HPDE6-E6E7 (cell line): ENCODE results near the gene USF3.

ENCODE experiments used
- DNase-seq: peaks from one replicate; pipeline ENCODE4 v3.0.0; 2011; ENCODE audit warnings: missing footprints; ENCODE audit errors: extremely low spot score

The USF3 gene

DNA sequence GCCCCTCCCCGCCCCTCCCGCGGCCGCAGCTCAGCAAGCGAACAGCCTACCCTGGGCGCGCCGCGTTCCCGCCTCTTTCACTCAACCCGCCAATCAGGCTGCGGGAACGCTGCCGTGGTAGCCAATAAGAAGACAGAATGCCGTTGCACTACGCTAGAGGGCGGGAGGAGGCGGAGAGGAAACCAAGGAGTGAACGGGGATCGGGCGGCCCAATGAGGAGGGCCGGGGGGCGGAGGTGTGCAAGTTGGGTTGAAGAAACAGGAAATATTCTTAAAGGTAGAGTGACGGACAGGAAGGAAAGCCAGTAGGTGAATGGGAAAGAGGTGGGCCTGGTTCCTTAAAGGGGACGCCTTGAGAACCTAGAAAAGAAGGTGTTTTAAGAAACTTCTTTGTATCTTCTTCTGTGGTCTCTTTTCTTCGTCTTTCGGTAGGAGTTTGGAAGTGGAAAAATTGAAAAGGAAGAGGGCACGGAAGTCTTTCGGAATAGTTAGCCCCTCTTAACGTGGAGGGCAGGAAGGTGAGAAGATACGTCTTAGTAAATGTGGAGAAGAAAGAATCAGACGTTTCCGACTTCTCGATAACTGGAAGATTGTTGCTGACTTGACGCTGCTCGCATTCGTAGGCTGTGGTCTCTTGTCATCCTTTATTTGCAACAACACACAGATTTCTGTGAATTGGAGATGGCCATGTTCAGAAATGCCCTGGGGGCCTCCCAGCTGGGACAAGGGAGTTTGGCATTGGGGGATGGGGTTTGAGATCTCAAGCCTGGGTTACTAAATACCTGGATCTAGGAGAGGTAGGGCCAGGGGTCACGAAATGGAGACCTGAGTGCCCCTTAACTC, 437 bp upstream of the USF3 start:
- peak; percentile 100 for DNase-seq

DNA sequence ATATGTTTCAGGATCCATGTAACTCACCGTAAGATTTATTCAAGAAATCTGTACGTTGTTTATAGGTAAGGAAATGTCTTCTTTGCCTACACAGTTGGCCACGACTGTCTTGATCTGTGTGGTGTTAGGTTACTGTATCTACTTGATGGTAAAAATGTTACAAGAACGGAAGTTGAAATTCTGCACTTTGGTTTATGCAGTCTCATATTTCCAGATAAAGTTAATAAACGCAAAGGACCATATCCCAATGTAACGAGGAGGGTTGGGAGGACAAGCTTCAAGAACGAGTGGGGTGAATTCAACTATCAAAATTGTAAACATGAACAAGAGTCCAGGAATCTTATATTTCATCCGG, 1.0 kb downstream of the USF3 start:
- no peak for DNase-seq

DNA sequence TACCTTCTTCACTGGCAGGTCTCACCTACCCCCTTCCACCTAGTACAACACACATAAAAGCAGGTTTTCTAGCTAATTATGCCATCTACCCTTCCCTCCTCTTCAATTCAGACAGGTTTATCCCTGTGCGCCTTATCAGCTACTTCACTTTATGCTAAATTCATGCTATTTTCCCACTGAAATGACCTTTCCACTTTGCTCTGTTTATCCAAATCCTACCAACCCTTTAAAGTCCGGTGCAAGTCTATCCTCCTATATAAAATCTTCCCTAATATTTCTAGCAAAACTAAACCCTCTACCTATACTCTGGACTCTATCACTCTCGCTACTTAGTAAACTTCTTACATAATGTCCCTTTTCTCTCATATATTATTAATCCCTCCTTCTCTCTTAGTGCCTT, 6.0 kb downstream of the USF3 start:
- no peak for DNase-seq

DNA sequence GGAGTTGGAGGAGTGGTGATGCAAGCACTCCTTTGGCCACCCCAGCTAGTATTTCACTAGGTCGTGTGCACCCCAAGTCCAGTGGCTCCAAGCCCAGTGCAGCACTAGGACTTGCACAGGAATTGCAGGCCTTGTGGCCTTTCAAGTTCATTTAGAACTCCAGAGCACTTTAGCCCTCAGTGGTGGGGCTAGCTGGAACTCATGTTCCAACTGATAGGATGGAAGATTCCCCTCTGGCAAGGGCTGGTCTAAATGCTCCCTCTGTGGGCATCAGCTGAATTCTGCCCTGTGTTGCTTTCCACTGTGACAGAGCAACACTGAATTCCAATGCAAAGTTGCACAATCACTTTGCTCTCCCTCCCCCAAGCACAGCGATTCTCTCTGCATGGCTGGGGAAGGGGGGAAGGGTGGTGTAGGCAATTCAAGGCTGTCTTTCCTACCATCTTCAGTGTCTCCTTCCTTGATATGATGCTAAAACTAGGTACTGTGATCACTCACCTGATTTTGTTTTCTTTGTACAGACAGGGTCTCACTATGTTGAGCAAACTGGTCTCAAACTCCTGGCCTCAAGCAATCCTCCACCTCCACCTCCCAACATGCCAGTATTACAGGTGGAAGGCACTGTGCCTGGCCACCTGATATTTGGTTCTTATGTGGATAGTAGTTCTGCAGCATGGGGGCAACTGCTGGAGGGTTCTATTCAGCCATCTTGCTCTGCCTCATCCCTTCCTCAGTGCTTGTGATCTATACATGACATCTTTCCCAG, 10.3 kb downstream of the USF3 start:
- no peak for DNase-seq

DNA sequence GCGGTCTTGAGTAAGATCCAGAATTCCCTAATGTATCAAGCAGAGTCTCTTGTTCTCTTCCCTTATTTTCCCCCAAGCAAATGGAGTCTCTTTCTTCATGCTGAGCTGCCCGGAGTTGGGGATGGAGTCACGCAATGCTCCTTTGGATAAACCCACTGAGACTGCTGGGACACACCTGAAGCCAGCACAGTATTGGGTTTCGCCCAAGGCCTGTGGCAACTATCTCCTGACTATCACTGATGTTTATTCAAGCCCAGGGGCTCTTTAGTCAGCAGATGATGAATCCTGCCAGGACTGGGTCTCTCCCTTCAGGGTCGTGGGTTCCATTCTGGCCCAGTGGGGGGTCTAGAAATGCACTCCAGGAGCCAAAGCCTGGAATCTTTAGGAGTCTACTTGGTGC, 11.3 kb downstream of the USF3 start:
- no peak for DNase-seq

DNA sequence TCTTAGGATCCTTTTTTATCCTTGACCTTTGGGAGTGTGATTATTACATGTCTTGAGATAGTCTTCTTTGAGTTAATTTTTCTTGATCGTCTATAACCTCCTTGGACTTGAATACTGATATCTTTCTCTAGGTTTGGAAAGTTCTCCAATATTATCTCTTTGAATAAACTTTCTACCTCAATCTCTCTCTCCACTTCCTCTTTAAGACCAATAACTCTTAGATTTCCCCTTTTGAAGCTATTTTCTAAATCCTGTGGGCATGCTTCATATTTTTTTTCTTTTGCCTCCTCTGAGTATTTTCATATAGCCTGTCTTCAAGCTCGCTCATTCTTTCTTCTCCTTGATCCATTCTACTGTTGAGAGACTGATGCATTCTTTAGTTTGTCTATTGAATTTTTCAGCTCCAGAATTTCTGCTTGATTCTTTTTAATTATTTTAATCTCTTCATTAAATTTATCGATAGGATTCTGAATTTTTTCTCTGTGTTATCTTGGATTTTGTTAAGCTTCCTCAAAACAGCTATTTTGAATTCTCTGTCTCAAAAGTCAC, 12.1 kb downstream of the USF3 start:
- no peak for DNase-seq

DNA sequence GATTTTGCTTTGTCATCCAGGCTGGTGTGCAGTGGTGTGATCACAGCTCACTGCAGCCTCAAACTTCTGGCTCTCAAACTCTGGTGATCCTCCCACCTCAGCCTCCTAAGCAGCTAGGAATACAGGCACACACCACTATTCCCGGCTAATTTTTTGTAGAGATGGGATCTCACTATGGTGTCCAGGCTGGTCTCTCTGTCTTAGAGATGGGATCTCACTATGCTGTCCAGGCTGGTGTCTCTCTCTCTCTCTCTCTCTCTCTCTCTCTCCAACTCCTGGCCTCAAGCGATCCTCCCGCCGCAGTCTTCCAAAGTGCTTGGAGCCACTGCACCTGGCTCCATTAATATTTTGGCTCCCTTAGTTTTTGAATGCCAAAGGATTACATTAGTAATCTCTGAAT, 17.7 kb downstream of the USF3 start:
- no peak for DNase-seq

DNA sequence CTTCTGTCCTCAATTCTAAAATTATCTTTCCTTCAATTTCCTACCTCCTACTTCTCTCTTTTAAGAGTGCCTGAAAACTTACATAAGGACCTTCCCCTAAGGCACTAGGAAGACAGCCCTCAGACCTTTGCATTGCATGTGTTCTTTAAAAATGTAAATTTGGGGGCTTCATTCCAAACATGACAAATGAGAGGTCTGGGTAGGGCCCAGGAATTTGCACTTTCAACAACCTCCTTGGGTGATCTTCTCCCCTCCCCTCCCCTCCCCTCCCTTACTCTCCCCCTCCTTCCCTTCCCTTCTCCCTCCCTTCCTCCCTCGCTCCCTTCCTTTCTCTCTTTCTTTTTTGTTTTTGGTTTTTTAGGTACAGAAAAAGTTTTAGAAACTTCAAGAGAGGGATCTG, 18.7 kb downstream of the USF3 start:
- no peak for DNase-seq

DNA sequence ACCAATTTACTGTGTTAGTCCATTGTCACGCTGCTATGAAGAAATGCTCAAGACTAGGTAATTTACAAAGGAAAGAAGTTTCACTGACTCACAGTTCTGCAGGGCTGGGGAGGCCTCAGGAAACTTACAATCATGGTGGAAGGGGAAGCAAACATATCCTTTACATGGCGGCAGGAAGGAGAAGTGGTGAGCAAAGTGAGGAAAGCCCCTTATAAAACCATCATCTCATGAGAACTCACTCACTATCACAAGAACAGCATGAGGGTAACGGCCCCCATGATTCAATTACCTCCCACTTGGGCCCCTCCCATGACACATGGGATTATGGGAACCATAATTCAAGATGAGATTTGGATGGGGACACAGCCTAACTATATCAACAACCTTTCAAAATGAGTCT, 20.2 kb downstream of the USF3 start:
- DNase-seq: no peak

DNA sequence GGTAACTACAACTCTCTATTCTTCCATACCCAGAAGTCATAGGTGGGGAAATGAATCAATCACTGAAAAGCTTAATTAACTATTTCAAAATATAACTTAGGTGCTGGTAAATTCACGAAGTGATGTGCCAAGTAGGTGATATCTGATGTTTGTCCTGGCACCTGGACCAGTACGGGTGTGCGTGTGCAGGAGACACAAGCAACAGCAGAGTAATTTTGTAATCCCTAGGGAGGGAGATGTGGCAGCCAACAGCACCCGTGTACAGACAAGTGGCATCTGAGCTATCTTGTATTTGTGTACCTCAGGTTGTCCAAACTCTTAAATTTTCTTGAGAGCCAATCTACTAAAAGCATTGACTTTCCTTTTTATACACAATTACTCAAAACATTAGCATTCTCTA, 22.8 kb downstream of the USF3 start:
- no peak for DNase-seq

DNA sequence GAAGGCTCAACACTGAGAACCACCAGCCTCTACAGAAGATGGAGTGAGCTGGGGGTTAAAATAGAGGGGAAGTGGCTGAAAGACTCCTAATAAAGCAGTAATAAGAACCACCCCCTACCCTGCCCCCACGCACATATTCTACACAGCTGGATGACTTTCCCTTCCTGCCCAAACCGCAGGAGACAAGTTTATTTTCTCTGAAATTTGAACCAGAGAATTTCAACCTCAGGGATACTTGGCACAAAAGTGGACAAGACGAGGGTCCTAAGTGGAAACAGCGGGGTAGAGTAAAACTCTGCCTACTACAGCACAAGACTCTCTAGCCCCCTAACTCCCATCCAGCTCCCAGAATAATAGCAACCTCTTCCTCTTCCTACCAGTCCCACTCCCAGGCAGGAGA, 28.4 kb downstream of the USF3 start:
- no peak for DNase-seq

DNA sequence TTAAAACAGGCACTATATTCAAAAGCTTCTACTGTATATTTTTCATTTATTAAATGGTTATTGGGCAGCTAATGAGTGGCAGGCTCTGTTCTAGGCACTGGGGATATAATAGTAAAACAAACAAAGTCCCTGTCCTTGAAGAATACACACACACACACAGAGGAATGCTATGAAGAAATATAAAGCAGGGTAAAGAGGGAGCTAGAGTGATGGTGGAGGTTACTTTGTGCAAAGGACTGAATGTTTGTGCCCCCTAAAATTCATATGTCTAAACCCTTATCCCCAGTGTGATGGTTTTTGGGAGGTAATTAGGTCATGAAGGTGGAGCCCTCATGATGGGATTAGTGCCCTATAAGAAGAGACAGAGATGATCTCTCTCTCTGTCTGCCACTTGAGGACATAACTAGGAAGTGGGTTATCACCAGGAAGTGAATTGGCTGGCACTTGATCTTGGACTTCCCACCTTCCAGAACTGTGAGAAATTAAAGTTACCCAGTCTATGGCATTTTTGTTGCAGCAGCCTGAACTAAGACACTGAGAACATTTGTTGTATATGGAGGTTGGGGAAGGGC, 31.8 kb downstream of the USF3 start:
- no peak for DNase-seq

DNA sequence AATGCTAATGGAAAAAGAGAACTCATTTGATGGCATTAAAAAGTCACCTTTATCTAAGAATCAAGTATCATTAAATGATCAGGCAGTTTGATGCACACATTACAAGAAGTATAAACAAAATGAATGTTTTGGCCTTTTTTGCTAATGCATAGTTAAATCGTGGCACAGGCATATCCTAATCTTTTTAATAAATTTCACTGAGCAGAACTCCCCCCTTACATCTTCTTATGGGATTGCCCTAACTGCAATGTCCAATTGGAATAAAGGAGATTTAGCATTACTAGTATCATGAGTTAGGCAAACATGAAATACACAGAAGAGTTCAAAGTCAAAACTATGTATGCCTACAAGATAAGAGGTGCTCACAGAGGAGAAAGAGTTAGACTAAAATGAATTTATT, 32.7 kb downstream of the USF3 start:
- DNase-seq: no peak

DNA sequence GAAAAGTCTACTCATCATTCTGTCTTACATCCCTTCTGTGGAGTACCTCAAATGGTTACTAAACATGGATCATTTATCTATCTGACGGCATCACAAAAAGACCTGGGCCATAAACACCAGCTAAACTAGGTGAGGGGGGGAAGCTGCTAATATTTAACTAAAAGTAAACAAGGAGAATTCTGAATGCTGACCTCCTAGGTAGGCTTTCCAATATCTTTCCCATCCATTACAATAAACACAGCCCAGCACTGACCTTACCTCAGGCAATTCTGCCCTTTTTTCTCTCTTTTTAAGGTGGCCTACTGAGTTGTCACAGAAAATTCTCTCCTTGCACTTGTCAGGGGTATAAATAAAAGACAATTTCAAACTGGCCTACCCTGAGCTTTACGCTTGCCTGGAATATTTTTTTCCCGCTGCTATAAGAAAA, 33.1 kb downstream of the USF3 start:
- no peak for DNase-seq

DNA sequence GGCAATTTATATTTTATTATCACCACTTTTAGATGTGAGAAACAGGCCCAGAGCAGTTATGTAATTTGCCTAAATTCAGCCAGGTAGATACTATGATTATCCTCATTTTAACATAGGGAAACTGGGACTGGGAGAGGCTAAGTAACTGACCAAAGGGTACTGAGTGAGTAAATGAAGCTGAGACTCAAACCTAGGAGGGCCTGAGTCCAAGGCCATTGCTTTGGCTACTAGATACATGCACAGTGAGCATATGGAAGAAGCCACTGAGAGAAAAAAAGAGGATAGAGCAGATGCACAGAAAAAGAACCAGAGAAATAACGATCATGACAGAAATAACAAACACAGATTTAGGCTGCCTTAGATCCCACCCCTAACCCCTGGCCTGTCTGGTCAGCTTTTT, 33.6 kb downstream of the USF3 start:
- DNase-seq: no peak

DNA sequence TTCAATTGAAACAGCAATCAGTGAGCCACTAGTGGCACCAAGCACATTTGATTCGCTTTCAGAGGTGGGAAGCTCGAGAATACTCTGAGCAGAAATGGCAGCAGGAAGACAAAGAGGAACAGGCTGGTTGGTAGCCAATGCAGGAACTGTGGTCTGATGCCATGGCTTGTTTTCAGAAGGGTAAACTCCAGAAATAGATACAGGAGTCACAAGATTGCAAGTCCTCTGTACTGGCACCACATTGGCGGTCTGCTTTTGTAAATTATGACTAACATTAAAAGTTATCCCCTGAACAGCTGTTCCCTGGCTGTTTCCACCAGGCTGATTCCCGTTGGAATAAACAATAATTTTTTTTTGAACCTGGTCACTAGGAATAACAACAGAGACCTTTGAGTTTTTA, 35.5 kb downstream of the USF3 start:
- DNase-seq: no peak

DNA sequence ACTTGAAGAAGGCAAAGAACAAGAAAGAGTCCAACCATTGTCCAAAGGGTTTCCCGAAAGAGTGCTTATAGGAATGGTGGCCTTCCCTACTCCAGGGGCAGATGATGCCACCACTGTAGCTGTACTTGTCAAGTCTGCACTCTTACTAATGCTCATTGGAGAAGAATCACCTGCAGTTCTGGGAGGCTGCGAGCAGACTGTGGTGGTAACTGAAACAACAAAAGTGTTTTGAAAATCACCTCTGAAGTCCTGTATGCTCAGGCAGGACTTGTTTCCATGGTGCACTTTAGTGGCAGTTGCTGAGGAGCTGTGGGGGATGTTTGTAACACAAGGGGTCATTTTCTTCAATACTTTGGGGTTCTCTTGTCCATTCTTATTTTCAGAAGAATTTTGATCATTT, 36.0 kb downstream of the USF3 start:
- DNase-seq: no peak

DNA sequence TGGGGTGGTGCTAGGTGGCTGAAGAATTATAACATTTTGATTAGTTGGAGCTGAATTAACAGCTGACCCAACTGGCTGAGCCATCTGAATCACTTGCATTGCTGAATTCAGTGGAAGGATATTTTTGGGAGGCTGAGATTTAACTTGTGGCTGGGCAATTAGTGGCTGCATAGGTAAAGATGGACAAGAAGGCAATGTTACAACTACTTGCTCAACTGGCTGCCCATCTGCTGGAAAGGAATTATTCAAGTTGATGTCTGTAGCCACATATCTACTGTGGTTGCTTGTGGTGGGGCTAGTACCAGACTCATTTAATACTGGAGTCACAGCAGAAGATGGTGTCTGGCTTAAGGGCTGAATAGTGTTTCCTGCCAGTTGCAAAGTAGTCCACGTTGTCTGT, 36.4 kb downstream of the USF3 start:
- DNase-seq: no peak

DNA sequence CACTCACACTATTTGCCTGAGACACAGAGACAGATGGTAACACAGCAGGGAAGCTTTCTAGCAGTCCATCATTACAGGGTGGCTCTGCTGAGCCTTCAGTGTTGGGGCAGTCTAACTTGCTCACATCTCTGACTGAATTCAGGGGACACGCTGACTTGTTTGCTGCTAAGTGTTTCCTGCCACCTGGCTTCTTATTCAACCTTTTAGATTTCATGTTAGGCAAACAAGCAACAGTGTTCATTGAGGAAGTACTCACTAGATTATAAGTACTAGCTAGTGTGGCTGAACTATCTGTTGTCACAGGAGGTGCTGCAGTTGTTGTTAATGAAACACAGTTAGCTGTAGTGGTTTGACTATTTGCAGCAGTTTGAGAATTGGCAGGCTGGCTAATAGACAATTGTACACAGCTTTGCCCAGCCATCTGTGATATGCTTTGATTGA, 37.3 kb downstream of the USF3 start:
- no peak for DNase-seq

DNA sequence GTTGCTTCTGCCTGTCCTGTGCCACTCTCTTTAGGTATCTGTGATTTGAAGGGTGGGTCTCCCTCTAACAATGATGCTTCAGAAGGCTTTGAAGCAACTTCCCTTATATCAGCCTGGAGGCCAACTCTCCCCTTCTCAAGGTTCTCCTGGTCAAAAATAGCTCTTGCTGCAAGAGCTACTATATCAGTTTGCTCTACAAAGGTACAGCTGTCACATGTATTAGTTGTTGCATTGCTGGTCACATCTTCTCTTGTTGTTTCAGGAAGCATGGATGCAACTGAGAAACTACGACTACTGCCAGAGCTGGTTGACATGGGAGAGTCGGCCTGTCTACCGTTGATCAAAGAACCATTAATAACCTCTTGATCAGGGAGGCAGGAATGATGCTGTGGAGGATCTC, 38.3 kb downstream of the USF3 start:
- DNase-seq: no peak

DNA sequence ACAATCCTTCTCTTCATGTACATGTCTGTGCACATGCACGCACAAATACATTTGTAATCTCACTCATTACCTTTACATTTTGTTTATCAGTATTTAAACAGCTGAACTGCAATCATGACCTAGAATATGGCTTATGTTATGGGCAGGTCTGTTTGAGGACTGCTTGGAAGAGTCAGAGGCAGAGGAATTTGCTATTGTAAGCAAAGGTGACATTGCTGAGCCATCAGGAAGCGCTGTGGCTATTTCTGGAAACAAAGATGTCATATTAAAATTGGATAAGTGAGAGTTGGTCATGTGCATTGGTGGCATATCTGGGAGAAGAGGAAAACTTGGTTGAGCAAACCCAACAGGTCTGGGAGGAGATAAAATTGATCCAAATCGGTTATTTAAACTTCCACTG, 41.6 kb downstream of the USF3 start:
- DNase-seq: no peak

DNA sequence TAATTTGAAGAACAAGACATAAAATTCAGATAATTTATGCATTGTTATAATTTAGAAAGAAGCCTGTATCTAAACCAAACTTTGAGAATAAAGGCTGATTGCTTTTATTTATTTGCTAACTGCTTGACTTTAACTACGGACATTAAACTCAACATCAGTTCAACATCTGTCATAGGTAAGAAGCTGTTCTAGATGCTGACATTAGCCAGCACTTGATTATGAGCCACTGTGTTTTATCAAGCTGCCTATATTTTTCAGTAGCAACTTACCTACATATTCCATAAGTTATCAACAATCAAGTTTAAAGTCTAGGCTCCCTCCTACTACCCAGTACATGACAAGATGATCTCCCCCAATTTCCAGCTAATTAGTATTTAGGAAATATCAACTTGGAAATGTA, 42.1 kb downstream of the USF3 start:
- no peak for DNase-seq
